HCT116 (cell line): ENCODE data around the gene LIG4. TPM values are rescaled to one million over a fixed set of nuclear protein-coding genes. Genes with fewer than 3 reads are reported as not detected.

Experiments used
- ATAC-seq: fragments of 200-7000 bp; cut with Tn5 transposase; 2 replicates; pipeline ENCODE4 v1.9.1; 2020; ENCODE audit warnings: mild to moderate bottlenecking, moderate library complexity
- BruUV-seq: library from RNA; stranded (reverse); fragments of 400-500 nt; replicated peaks from 2 replicates; lab custom pipeline; 2021; lab: Mats Ljungman, UMichigan
- CTCF ChIA-PET: fragments of 300-600 bp; sonication (Branson Sonifier 250); formaldehyde crosslinking; loops from one replicate; lab custom pipeline; 2021; ENCODE audit warnings: antibody characterized with exemption; lab: Charles Lee
- POLR2A ChIA-PET: fragments of 300-600, 350-600 bp; sonication (Branson Sonifier 250); formaldehyde crosslinking; loops from one replicate; lab custom pipeline; 2021; ENCODE audit warnings: antibody characterized with exemption; lab: Charles Lee
- RAD21 ChIA-PET, 2 experiments: fragments of 300-600 bp; sonication (Branson Sonifier 250); formaldehyde crosslinking; loops; one replicate each; lab custom pipeline; 2023; ENCODE audit warnings: low total read pairs in 2 of 2; ENCODE audit not compliant: uncharacterized antibody in 2 of 2, unreplicated experiment in 2 of 2, low non-redundant PET in 1 of 2; lab: Charles Lee
- DNase-seq: peaks from one replicate; pipeline ENCODE4 v3.0.0-alpha.2; 2010; ENCODE audit warnings: low read depth, low spot score
- H2AFZ ChIP-seq: fragments of 200-600 bp; shearing (Covaris generic), sonication (generic); 2 replicates; pipeline ENCODE4 v1.6.1; 2017; ENCODE audit warnings: low read depth, mixed run types, mixed read lengths, antibody characterized with exemption, low read length; ENCODE audit not compliant: poor library complexity, severe bottlenecking
- H3K27ac ChIP-seq: 2 replicates; pipeline ENCODE4 v1.5.1; 2012; ENCODE audit warnings: low read depth, low read length
- H3K27me3 ChIP-seq: fragments of 200-600 bp; sonication (generic); 2 replicates; pipeline ENCODE4 v1.6.1; 2016; ENCODE audit warnings: mixed run types, low read length, mixed read lengths; ENCODE audit not compliant: insufficient read depth
- H3K36me3 ChIP-seq, 2 experiments: fragments of 200-500 bp in 1 of 2; fragments of 200-600 bp in 1 of 2; sonication (Bioruptor generic) in 1 of 2; sonication (generic) in 1 of 2; 2 replicates each; pipeline versions ENCODE4 v1.5.1 to v1.6.1; 2014 to 2016; ENCODE audit warnings: low read length in 2 of 2, inconsistent platforms in 1 of 2, mixed read lengths in 1 of 2, mixed run types in 1 of 2; ENCODE audit not compliant: insufficient read depth in 2 of 2, control insufficient read depth in 1 of 2
- H3K4me1 ChIP-seq, 2 experiments: fragments of 200-600 bp in 1 of 2; sonication (generic) in 1 of 2; 2 replicates each; pipeline versions ENCODE4 v1.5.1 to v1.6.1; 2012 to 2017; ENCODE audit warnings: low read length in 2 of 2, inconsistent platforms in 1 of 2, mild to moderate bottlenecking in 1 of 2, mixed read lengths in 1 of 2, mixed run types in 1 of 2, moderate library complexity in 1 of 2; ENCODE audit not compliant: insufficient read depth in 2 of 2, control insufficient read depth in 1 of 2
- H3K4me2 ChIP-seq: fragments of 200-600 bp; sonication (generic); 2 replicates; pipeline ENCODE4 v1.6.1; 2017; ENCODE audit warnings: mixed run types, low read length, mixed read lengths
- H3K4me3 ChIP-seq, 2 experiments: fragments of 200-600 bp in 1 of 2; sonication (generic) in 1 of 2; replicated peaks in 1 of 2; 2 replicates each; pipeline ENCODE4 v1.5.1; 2011 to 2016; ENCODE audit warnings: low read length in 2 of 2, control low read depth in 1 of 2, low read depth in 1 of 2, mild to moderate bottlenecking in 1 of 2, mixed read lengths in 1 of 2, mixed run types in 1 of 2
- H3K79me2 ChIP-seq: fragments of 200-600 bp; sonication (generic); 2 replicates; pipeline ENCODE4 v1.6.1; 2017; ENCODE audit warnings: mild to moderate bottlenecking, mixed run types, low read length, moderate library complexity, mixed read lengths; ENCODE audit not compliant: insufficient read depth
- H3K9ac ChIP-seq: fragments of 200-600 bp; sonication (generic); 2 replicates; pipeline ENCODE4 v1.6.1; 2016; ENCODE audit warnings: low read length, mixed read lengths
- H3K9me2 ChIP-seq: fragments of 200-600 bp; sonication (generic), shearing (Covaris generic); 2 replicates; pipeline ENCODE4 v1.6.1; 2017; ENCODE audit warnings: mixed run types, mild to moderate bottlenecking, moderate library complexity; ENCODE audit not compliant: insufficient read depth
- H3K9me3 ChIP-seq, 2 experiments: fragments of 200-500 bp in 1 of 2; fragments of 200-600 bp in 1 of 2; sonication (Bioruptor generic) in 1 of 2; sonication (generic) in 1 of 2; 2 replicates each; pipeline ENCODE4 v1.6.1; 2014 to 2017; ENCODE audit warnings: low read length in 2 of 2, mixed read lengths in 2 of 2, inconsistent platforms in 1 of 2, low read depth in 1 of 2, mild to moderate bottlenecking in 1 of 2, mixed run types in 1 of 2, moderate library complexity in 1 of 2; ENCODE audit not compliant: control insufficient read depth in 1 of 2, insufficient read depth in 1 of 2
- H4K20me1 ChIP-seq: fragments of 200-600 bp; sonication (generic), shearing (Covaris generic); 2 replicates; pipeline ENCODE4 v1.6.1; 2017; ENCODE audit warnings: mixed run types, mild to moderate bottlenecking, moderate library complexity; ENCODE audit not compliant: insufficient read depth
- CEBPB ChIP-seq: IDR thresholded peaks from 2 replicates; pipeline ENCODE4 v1.6.1; 2012; ENCODE audit warnings: low read depth
- EZH2phosphoT487 ChIP-seq: fragments of 200-600 bp; IDR thresholded peaks from 2 replicates; pipeline ENCODE4 v1.6.1; 2018; ENCODE audit warnings: antibody characterized with exemption, borderline replicate concordance
- JUND ChIP-seq: IDR thresholded peaks from 2 replicates; pipeline ENCODE4 v1.6.1; 2012
- POLR2AphosphoS5 ChIP-seq: IDR thresholded peaks from 2 replicates; pipeline ENCODE4 v1.6.1; 2011; ENCODE audit warnings: mild to moderate bottlenecking, low read depth, low read length, moderate library complexity
- RAD21 ChIP-seq: IDR thresholded peaks from 2 replicates; pipeline ENCODE4 v1.6.1; 2012; ENCODE audit warnings: low read depth, mild to moderate bottlenecking
- SIN3A ChIP-seq: IDR thresholded peaks from 2 replicates; pipeline ENCODE4 v1.6.1; 2012; ENCODE audit warnings: low read depth
- SRF ChIP-seq: IDR thresholded peaks from 2 replicates; pipeline ENCODE4 v1.6.1; 2012; ENCODE audit warnings: low read depth
- TCF7L2 ChIP-seq: IDR thresholded peaks from 2 replicates; pipeline ENCODE4 v1.7.0; 2011; ENCODE audit warnings: borderline replicate concordance, inconsistent platforms; ENCODE audit not compliant: insufficient read depth, insufficient read length; ENCODE audit errors: extremely low read depth
- YY1 ChIP-seq: IDR thresholded peaks from 2 replicates; pipeline ENCODE4 v1.6.1; 2011; ENCODE audit warnings: low read length, low read depth, moderate library complexity, mild to moderate bottlenecking; ENCODE audit not compliant: insufficient replicate concordance; ENCODE audit errors: extremely low read depth
- ZFX ChIP-seq: fragments of 450-650 bp; IDR thresholded peaks from 2 replicates; pipeline ENCODE4 v1.6.1; 2017
- intact Hi-C: fragments of 100-400 bp; cut with micrococcal nuclease; formaldehyde crosslinking; loops from 2 replicates; pipeline ENCODE4 v1.10.0; 2022
- total RNA-seq: library from RNA; stranded (reverse); gene quantifications from one replicate; pipeline ENCODE4 v1.2.1, GENCODE V29; 2021; ENCODE audit not compliant: unreplicated experiment
- TF ChIP-seq, protein P1 (sequence below): IDR thresholded peaks from 2 replicates; pipeline ENCODE4 v1.6.1; 2012
- TF ChIP-seq, protein P2 (sequence below): IDR thresholded peaks from 2 replicates; pipeline ENCODE4 v1.6.1; 2011; ENCODE audit warnings: mild to moderate bottlenecking, low read length, moderate library complexity; ENCODE audit not compliant: insufficient replicate concordance; ENCODE audit errors: extremely low read depth
- TF ChIP-seq, protein P3 (sequence below): IDR thresholded peaks from 2 replicates; pipeline ENCODE4 v1.6.1; 2012; ENCODE audit warnings: low read depth
- TF ChIP-seq, protein P4 (sequence below), 3 experiments: fragments of 200-600 bp in 1 of 3; sonication (generic) in 1 of 3; IDR thresholded peaks in 2 of 3; conservative IDR thresholded peaks in 1 of 3; 2 replicates each; pipeline ENCODE4 v1.5.1; 2012 to 2017; ENCODE audit warnings: low read depth in 2 of 3, low read length in 2 of 3, antibody characterized with exemption in 1 of 3, borderline replicate concordance in 1 of 3, control low read depth in 1 of 3, mild to moderate bottlenecking in 1 of 3, mixed read lengths in 1 of 3, mixed run types in 1 of 3, moderate library complexity in 1 of 3; ENCODE audit not compliant: insufficient read depth in 1 of 3
- TF ChIP-seq, protein P5 (sequence below): IDR thresholded peaks from 2 replicates; pipeline ENCODE4 v1.6.1; 2012

Gene LIG4
- total RNA-seq, 1 experiment from 2014 or later = 7.4 TPM

DNA sequence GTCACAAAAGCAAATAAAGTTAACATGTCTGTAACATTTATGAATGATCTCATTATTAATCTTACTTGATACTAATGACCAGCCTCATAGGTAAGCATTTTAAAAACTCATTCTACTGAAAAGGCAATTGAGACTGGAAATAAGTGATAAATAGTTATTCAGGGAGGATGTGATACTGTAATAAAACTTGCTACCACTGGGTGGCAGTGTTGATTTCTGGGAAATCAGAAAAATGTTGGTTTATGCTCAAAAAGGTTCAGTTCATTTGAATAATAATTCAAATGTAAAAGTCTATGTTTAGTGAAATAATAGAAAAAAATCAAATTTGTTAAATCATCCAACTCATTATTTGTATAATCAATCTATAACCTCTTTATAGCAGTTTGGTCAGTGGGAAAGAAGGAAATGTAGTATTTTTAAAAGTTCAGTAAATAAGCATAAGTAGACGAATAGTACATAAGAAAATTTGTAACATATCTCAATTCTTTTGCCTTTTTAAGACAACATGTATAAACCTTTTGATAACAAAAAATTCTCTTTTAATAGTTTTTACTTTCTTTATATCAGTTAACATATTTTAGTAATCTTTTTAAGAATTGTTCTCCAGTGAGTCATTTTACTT lies 12.4 kb upstream of the LIG4 start:
- ChIA-PET POLR2A (no interaction called here), CTCF (interaction anchor here (0.7 to 0.8 kb wide), 2 partner anchors 11 to 280 kb away, joined by 3 read pairs; no protein-coding TSS in a partner anchor), RAD21 (no interaction called here)
- no peaks in the 10 kb centered on the region for H3K36me3 ChIP-seq
- no peak overlapping the region for H3K4me3 ChIP-seq
- no peak for TF ChIP-seq EZH2phosphoT487
- no peak for TF ChIP-seq CEBPB
- TF ChIP-seq POLR2AphosphoS5 = no peak
- TF ChIP-seq, protein P1, sequence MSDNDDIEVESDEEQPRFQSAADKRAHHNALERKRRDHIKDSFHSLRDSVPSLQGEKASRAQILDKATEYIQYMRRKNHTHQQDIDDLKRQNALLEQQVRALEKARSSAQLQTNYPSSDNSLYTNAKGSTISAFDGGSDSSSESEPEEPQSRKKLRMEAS = no peak
- TF ChIP-seq, protein P2, sequence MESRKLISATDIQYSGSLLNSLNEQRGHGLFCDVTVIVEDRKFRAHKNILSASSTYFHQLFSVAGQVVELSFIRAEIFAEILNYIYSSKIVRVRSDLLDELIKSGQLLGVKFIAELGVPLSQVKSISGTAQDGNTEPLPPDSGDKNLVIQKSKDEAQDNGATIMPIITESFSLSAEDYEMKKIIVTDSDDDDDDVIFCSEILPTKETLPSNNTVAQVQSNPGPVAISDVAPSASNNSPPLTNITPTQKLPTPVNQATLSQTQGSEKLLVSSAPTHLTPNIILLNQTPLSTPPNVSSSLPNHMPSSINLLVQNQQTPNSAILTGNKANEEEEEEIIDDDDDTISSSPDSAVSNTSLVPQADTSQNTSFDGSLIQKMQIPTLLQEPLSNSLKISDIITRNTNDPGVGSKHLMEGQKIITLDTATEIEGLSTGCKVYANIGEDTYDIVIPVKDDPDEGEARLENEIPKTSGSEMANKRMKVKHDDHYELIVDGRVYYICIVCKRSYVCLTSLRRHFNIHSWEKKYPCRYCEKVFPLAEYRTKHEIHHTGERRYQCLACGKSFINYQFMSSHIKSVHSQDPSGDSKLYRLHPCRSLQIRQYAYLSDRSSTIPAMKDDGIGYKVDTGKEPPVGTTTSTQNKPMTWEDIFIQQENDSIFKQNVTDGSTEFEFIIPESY = no peak
- TF ChIP-seq, protein P3, sequence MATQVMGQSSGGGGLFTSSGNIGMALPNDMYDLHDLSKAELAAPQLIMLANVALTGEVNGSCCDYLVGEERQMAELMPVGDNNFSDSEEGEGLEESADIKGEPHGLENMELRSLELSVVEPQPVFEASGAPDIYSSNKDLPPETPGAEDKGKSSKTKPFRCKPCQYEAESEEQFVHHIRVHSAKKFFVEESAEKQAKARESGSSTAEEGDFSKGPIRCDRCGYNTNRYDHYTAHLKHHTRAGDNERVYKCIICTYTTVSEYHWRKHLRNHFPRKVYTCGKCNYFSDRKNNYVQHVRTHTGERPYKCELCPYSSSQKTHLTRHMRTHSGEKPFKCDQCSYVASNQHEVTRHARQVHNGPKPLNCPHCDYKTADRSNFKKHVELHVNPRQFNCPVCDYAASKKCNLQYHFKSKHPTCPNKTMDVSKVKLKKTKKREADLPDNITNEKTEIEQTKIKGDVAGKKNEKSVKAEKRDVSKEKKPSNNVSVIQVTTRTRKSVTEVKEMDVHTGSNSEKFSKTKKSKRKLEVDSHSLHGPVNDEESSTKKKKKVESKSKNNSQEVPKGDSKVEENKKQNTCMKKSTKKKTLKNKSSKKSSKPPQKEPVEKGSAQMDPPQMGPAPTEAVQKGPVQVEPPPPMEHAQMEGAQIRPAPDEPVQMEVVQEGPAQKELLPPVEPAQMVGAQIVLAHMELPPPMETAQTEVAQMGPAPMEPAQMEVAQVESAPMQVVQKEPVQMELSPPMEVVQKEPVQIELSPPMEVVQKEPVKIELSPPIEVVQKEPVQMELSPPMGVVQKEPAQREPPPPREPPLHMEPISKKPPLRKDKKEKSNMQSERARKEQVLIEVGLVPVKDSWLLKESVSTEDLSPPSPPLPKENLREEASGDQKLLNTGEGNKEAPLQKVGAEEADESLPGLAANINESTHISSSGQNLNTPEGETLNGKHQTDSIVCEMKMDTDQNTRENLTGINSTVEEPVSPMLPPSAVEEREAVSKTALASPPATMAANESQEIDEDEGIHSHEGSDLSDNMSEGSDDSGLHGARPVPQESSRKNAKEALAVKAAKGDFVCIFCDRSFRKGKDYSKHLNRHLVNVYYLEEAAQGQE = no peak
- no peak for TF ChIP-seq YY1
- TF ChIP-seq, protein P4, sequence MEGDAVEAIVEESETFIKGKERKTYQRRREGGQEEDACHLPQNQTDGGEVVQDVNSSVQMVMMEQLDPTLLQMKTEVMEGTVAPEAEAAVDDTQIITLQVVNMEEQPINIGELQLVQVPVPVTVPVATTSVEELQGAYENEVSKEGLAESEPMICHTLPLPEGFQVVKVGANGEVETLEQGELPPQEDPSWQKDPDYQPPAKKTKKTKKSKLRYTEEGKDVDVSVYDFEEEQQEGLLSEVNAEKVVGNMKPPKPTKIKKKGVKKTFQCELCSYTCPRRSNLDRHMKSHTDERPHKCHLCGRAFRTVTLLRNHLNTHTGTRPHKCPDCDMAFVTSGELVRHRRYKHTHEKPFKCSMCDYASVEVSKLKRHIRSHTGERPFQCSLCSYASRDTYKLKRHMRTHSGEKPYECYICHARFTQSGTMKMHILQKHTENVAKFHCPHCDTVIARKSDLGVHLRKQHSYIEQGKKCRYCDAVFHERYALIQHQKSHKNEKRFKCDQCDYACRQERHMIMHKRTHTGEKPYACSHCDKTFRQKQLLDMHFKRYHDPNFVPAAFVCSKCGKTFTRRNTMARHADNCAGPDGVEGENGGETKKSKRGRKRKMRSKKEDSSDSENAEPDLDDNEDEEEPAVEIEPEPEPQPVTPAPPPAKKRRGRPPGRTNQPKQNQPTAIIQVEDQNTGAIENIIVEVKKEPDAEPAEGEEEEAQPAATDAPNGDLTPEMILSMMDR (IDR thresholded peaks at IDR 0.05 in 2 of 3, conservative IDR thresholded peaks at IDR 0.05 in 1 of 3; ENCODE audit: borderline replicate concordance in 1 of 3, insufficient read depth in 1 of 3, low read depth in 2 of 3, low read length in 2 of 3) = peak in 2 of 3 experiments; percentile 59 to 81; a peak in 4 of 6 replicates
- peak; percentile 46 for TF ChIP-seq RAD21
- no peak for TF ChIP-seq SIN3A
- TF ChIP-seq ZFX = no peak
- TF ChIP-seq JUND = no peak
- no peak for TF ChIP-seq SRF
- TF ChIP-seq, protein P5, sequence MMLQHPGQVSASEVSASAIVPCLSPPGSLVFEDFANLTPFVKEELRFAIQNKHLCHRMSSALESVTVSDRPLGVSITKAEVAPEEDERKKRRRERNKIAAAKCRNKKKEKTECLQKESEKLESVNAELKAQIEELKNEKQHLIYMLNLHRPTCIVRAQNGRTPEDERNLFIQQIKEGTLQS = no peak
- no peak for TF ChIP-seq TCF7L2
- intact Hi-C loops = loop anchor here (2.0 to 5.0 kb wide), 2 partner anchors 280 to 669 kb away; no protein-coding TSS in a partner anchor
- BruUV-seq = no TSS peak
- H3K4me2 ChIP-seq = no peak overlapping the region
- H2AFZ ChIP-seq = no peak overlapping the region
- H3K27ac ChIP-seq = no peak overlapping the region
- no peaks in the 10 kb centered on the region for H3K27me3 ChIP-seq
- peaks cover 73% of the 10 kb centered on the region for H3K79me2 ChIP-seq
- H4K20me1 ChIP-seq = no peaks in the 10 kb centered on the region; the same call in 1 of the 2 replicates
- 0 out of 2 replicates have a peak, but pooled peaks have one; percentile 32 for ATAC-seq
- no peaks in the 10 kb centered on the region for H3K9me2 ChIP-seq
- no peaks in the 10 kb centered on the region for H3K9me3 ChIP-seq
- peak; percentile 19 for DNase-seq
- no peak overlapping the region for H3K9ac ChIP-seq
- no peaks in the 10 kb centered on the region for H3K4me1 ChIP-seq
